HCT116 (cell line): ENCODE measurements around the gene PNRC2.

Experiments used
- CTCF ChIP-seq, 3 experiments: fragments of 200-600 bp in 1 of 3; sonication (generic) in 1 of 3; IDR thresholded peaks in 2 of 3; conservative IDR thresholded peaks in 1 of 3; 2 replicates each; pipeline ENCODE4 v1.5.1; 2012 to 2017; ENCODE audit warnings: low read depth in 2 of 3, low read length in 2 of 3, antibody characterized with exemption in 1 of 3, borderline replicate concordance in 1 of 3, control low read depth in 1 of 3, mild to moderate bottlenecking in 1 of 3, mixed read lengths in 1 of 3, mixed run types in 1 of 3, moderate library complexity in 1 of 3; ENCODE audit not compliant: insufficient read depth in 1 of 3
- POLR2A ChIP-seq: IDR thresholded peaks from 2 replicates; pipeline ENCODE4 v1.7.0; 2011; ENCODE audit warnings: borderline replicate concordance; ENCODE audit not compliant: insufficient read depth, insufficient read length; ENCODE audit errors: extremely low read depth

GRCh38 chr1:23979881-23980727 is 20.5 kb downstream of the PNRC2 start, which contains the start of gene SRSF10:
- TF ChIP-seq CTCF (IDR thresholded peaks at IDR 0.05 in 2 of 3, conservative IDR thresholded peaks at IDR 0.05 in 1 of 3; ENCODE audit: borderline replicate concordance in 1 of 3, insufficient read depth in 1 of 3, low read depth in 2 of 3, low read length in 2 of 3) = 0 out of 6 replicates have a peak, but pooled peaks of 1 of the 3 experiments have one; percentile 8
- peak; percentile 87 for TF ChIP-seq POLR2A
